GM13976 (cell line): ENCODE data around the gene BNIPL.

ENCODE experiments used
- DNase-seq: peaks from one replicate; pipeline ENCODE4 v3.0.0; 2012; ENCODE audit warnings: low spot score
- in situ Hi-C: fragments of 300-500 bp; cut with MboI; formaldehyde crosslinking; loops from one replicate; pipeline ENCODE4 v1.12.0; 2022; ENCODE audit warnings: low sequenced_read_pairs, mixed read lengths, inconsistent platforms; ENCODE audit not compliant: unreplicated experiment
- TF ChIP-seq, protein P1 (sequence below): IDR thresholded peaks from 2 replicates; pipeline ENCODE4 v1.5.1; 2012; ENCODE audit warnings: borderline replicate concordance, mild to moderate bottlenecking; ENCODE audit not compliant: insufficient read depth; ENCODE audit errors: extremely low read depth, missing control alignments, control extremely low read depth

The BNIPL gene, protein sequence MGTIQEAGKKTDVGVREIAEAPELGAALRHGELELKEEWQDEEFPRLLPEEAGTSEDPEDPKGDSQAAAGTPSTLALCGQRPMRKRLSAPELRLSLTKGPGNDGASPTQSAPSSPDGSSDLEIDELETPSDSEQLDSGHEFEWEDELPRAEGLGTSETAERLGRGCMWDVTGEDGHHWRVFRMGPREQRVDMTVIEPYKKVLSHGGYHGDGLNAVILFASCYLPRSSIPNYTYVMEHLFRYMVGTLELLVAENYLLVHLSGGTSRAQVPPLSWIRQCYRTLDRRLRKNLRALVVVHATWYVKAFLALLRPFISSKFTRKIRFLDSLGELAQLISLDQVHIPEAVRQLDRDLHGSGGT

DNA sequence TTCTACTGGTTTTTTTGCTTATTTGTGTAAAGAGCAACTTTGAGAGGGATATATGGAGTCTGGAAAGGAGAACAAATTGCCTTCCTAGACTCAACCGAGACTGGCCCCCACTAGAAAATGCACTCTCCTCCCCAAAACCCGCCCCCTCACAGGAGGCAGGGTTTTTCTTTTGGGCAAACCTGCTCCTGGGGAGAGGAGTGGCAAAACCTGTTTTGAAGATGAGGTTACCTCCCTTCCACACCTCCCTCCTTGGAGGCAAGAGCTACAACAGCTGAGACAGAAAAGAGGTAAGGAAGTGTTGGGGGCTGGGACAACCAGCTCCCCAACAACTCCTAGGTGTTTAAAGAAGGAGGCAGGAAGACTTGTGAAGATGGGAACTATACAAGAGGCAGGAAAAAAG lies at the start of gene BNIPL:
TSS of gene BNIPL (plus strand) at position 231 of the 400 bp plus-strand sequence. CDS start at position 371, 140 bp downstream.
- in situ Hi-C loops, result no loop called here
- TF ChIP-seq, protein P1, sequence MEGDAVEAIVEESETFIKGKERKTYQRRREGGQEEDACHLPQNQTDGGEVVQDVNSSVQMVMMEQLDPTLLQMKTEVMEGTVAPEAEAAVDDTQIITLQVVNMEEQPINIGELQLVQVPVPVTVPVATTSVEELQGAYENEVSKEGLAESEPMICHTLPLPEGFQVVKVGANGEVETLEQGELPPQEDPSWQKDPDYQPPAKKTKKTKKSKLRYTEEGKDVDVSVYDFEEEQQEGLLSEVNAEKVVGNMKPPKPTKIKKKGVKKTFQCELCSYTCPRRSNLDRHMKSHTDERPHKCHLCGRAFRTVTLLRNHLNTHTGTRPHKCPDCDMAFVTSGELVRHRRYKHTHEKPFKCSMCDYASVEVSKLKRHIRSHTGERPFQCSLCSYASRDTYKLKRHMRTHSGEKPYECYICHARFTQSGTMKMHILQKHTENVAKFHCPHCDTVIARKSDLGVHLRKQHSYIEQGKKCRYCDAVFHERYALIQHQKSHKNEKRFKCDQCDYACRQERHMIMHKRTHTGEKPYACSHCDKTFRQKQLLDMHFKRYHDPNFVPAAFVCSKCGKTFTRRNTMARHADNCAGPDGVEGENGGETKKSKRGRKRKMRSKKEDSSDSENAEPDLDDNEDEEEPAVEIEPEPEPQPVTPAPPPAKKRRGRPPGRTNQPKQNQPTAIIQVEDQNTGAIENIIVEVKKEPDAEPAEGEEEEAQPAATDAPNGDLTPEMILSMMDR, result no peak
- DNase-seq, result no peak

DNA sequence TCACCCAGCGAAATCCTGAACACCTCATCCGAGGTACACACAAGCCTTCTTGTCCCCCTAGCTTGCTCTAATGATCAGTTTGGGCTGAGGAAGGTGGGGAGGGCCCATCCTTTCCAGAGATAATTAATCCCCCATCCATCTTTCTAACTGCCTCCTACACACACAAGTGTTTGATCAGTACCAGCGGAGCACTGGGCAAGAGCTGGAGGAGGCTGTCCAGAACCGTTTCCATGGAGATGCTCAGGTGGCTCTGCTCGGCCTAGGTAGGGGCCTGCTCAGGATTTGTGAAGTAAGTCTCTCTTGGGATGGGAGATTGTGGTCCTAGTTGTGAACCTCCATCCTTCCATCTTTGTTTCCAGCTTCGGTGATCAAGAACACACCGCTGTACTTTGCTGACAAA lies 48.5 kb upstream of the BNIPL start:
- DNase-seq, result no peak
- in situ Hi-C loops, result no loop called here
- TF ChIP-seq, protein P1, result no peak

DNA sequence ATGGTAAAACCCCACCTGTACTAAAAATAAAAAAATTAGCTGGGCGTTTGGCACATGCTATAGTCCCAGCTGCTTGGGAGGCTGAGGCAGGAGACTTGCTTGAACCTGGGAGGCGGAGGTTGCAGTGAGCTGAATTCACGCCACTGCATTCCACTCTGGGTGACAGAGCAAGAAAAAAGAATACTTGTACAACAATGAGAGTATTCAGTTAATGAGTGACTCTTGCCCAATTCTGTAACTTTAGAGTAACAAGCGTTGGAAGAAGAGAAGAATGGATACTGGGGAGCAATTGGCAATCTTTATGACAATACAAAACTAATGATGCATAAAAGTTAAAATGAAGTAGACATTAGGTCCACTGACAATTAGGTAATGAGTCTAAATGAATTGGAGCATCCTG lies 43.8 kb upstream of the BNIPL start:
- TF ChIP-seq, protein P1, result no peak
- in situ Hi-C loops, result no loop called here

DNA sequence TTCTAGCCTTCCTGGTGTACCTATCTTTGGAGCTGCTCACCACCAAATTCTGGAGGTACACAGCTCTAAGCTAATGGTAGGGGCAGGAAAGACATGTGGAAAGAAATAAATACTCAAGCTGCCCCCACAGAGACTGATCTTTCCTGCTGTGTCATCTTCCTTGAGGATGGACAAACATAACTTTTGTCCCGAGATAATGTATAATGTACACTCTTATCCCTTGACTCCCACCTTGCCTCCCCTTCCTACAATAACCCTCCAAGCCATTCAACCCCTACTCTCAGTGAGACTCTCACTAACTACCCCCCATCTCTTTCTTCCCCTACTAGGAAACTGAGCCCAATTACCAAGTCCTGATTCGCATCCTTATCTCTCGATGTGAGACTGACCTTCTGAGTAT lies 42.1 kb upstream of the BNIPL start:
- TF ChIP-seq, protein P1, result no peak
- DNase-seq, result no peak
- in situ Hi-C loops, result no loop called here

More for the DNA sequence above, 43.8 kb upstream of the BNIPL start:
- no peak for DNase-seq

DNA sequence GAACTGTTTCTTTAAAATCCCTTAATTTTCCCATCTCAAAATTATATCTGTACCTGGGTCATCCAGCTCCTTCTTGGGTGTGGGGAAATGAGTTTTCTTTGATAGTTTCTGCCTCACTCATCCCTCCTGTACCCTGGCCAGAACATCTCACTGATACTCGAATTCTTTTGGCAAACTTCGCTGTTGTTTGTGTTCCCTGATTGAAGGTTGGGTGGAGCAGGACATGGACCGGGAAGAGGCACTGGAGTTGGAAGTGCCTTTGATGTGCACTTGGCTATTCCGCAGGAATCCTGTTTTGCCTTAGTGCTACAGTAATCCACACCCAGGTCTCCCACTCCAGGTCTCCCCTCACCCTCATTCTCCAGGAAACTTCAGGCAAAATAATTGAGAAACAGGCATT lies 40.9 kb upstream of the BNIPL start:
- DNase-seq, result no peak
- in situ Hi-C loops, result no loop called here

DNA sequence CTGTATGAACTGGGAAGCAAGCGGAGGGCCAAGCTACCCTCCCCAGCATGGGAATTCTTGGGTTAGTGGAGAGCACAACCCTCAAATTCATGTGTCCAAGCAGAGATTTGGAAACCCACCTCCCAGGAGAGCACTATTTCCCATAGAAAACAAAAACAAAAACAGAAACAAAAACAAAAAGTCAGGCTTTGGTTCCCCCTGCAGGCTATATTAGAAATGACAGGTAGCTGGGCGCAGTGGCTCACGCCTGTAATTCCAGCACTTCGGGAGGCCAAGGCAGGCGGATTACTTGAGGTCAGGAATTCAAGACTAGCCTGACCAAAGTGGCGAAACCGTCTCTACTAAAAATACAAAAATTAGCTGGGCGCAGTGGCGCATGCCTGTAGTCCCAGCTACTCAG lies 40.5 kb upstream of the BNIPL start:
- TF ChIP-seq, protein P1, result peak; percentile 66
- DNase-seq, result no peak
- in situ Hi-C loops, result no loop called here

More for the DNA sequence above, 40.9 kb upstream of the BNIPL start:
- TF ChIP-seq, protein P1, result no peak
